Spleen (tissue), 11 donors: ENCODE measurements around the gene OR13J1. TPM values are rescaled to one million over a fixed set of nuclear protein-coding genes. Genes with fewer than 3 reads are reported as not detected.

Source experiments
- DNase-seq: peaks from one replicate; pipeline ENCODE4 v3.0.0-alpha.2; 2020
- H3K27ac ChIP-seq, 8 donors: fragments of 200-600 bp; sonication (generic) in 7 of 8; 1 replicate in 4 of 8; 2 replicates in 4 of 8; pipeline versions ENCODE4 v1.5.0 to v1.8.0; 2016 to 2021; ENCODE audit warnings: inconsistent platforms in 4 of 8, mild to moderate bottlenecking in 4 of 8, moderate library complexity in 1 of 8
- H3K27me3 ChIP-seq, 7 donors: fragments of 200-600 bp; sonication (generic) in 6 of 7; replicated peaks in 1 of 7; 1 replicate in 4 of 7; 2 replicates in 3 of 7; pipeline versions ENCODE4 v1.5.0 to v1.8.0; 2016 to 2021; ENCODE audit warnings: inconsistent platforms in 3 of 7, mild to moderate bottlenecking in 1 of 7
- H3K36me3 ChIP-seq, 6 donors: fragments of 200-600 bp; sonication (generic) in 5 of 6; 1 replicate in 4 of 6; 2 replicates in 2 of 6; pipeline versions ENCODE4 v1.5.0 to v1.8.0; 2016 to 2021; ENCODE audit warnings: inconsistent platforms in 2 of 6
- H3K4me1 ChIP-seq, 6 donors: fragments of 200-600 bp; sonication (generic) in 5 of 6; 1 replicate in 3 of 6; 2 replicates in 3 of 6; pipeline versions ENCODE4 v1.5.0 to v1.8.0; 2016 to 2021; ENCODE audit warnings: inconsistent platforms in 3 of 6
- H3K4me3 ChIP-seq, 8 donors: fragments of 200-600 bp; sonication (generic) in 7 of 8; 1 replicate in 4 of 8; 2 replicates in 4 of 8; pipeline versions ENCODE4 v1.5.0 to v1.8.0; 2016 to 2021; ENCODE audit warnings: inconsistent platforms in 4 of 8, mild to moderate bottlenecking in 4 of 8, moderate library complexity in 2 of 8
- H3K9me3 ChIP-seq, 8 donors: fragments of 200-600 bp; sonication (generic) in 7 of 8; 1 replicate in 4 of 8; 2 replicates in 4 of 8; pipeline versions ENCODE4 v1.5.0 to v1.8.0; 2016 to 2021; ENCODE audit warnings: inconsistent platforms in 4 of 8
- POLR2A ChIP-seq, 3 donors: fragments of 450-650 bp; IDR thresholded peaks; one replicate each; pipeline ENCODE4 v1.5.1; 2017; ENCODE audit warnings: antibody characterized with exemption in 3 of 3, mild to moderate bottlenecking in 1 of 3
- POLR2AphosphoS5 ChIP-seq, 3 donors: sonication (generic); formaldehyde crosslinking; IDR thresholded peaks; one replicate each; pipeline ENCODE4 v1.5.1; 2017; ENCODE audit warnings: antibody characterized with exemption in 3 of 3
- WGBS, 5 donors: extraction: QIAGEN DNeasy Blood & Tissue Kit in 3 of 5; methylation state at CpG; one replicate each; pipeline versions ENCODE4 v1.1.5 to v1.1.7; 2013 to 2018; 5-methylcytosine and 5-hydroxymethylcytosine counted together
- intact Hi-C: fragments of 100-400 bp; cut with DNase I; formaldehyde crosslinking; loops from one replicate; pipeline ENCODE4 v1.15.0; 2023; ENCODE audit warnings: low total_unique reads
- polyA plus RNA-seq, 3 donors: library from polyadenylated mRNA; stranded (reverse); fragments of 200-250 nt; gene quantifications; one replicate each; pipeline ENCODE4 v1.2.1, GENCODE V29; 2013
- total RNA-seq, 7 donors: library from RNA; depleted of rRNA in 3 of 7; stranded (reverse); fragments of >200 nt in 3 of 7; fragmentation: NEBNext Ultra II Directional in 4 of 7; extraction: Animal tissue kit (Norgen Biotek cat#: 25700) in 4 of 7; gene quantifications; one replicate each; pipeline versions ENCODE4 v1.1.0 to v1.2.1, GENCODE V29; 2016 to 2021
- TF ChIP-seq, protein P1 (sequence below), 11 experiments: fragments of 200-600 bp in 7 of 11; fragments of 450-650 bp in 4 of 11; sonication (generic) in 4 of 11; IDR thresholded peaks in 8 of 11; conservative IDR thresholded peaks in 3 of 11; 1 replicate in 7 of 11; 2 replicates in 4 of 11; pipeline versions ENCODE4 v1.4.0 to v1.8.0; 2016 to 2021; ENCODE audit warnings: antibody characterized with exemption in 11 of 11, inconsistent platforms in 4 of 11, mild to moderate bottlenecking in 1 of 11
- donor health status: healthy with polysubstance abuse.
- donor health status: DM: no; HTN: no; CAD: no; lungs with moderate emphysema.
- donor health status: DM: no; HTN: no; CAD: no.
- donor health status: Bipolar disorder and iron deficiency.
- donor health status: healthy.
- donor health status: DM: no; HTN: no; CAD: no.
- donor health status: DM: yes; HTN: yes; CAD: no.

OR13J1 gene
- total and polyA plus RNA-seq, 10 donors: not detected

DNA sequence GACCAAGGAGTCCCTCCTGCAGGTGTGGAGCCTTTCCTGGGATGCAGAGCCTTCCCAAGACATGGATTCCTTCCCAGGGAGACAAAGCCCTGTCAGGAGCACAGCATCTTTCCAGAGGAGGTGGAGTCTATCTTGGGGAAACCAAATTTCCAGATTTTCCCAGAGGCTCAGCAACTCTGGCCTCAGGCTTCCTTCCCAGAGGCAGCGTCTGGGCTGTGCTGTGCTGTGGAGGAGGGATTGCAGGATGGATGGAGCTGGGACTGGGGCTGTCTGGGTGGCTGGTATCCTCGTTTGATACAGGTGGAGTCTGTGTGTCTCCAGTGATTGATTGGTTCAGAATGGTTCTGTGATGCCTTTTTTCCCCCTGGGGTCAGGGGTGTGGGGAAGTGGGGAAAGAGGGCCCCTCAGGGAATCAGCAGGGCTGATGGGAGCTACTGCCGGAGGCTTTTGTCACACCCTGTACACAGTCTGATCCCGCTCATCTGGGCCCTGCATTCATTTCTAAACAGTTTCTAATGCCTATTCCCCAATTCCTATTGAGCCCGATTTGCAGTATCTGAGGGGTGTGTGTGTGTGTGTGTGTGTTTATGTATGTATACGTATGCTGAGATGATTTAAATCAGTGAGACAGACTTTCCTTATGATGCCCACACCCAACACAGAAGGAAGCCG lies 16.0 kb downstream of the OR13J1 start:
- peaks cover 0 to 10% (median 2%) of the 10 kb centered on the region in 6 donors for H3K4me1 ChIP-seq
- H3K9me3 ChIP-seq: no peaks in the 10 kb centered on the region
- TF ChIP-seq POLR2A (IDR thresholded peaks at IDR 0.05): no peak
- TF ChIP-seq POLR2AphosphoS5 (IDR thresholded peaks at IDR 0.05): no peak
- TF ChIP-seq, protein P1, sequence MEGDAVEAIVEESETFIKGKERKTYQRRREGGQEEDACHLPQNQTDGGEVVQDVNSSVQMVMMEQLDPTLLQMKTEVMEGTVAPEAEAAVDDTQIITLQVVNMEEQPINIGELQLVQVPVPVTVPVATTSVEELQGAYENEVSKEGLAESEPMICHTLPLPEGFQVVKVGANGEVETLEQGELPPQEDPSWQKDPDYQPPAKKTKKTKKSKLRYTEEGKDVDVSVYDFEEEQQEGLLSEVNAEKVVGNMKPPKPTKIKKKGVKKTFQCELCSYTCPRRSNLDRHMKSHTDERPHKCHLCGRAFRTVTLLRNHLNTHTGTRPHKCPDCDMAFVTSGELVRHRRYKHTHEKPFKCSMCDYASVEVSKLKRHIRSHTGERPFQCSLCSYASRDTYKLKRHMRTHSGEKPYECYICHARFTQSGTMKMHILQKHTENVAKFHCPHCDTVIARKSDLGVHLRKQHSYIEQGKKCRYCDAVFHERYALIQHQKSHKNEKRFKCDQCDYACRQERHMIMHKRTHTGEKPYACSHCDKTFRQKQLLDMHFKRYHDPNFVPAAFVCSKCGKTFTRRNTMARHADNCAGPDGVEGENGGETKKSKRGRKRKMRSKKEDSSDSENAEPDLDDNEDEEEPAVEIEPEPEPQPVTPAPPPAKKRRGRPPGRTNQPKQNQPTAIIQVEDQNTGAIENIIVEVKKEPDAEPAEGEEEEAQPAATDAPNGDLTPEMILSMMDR (IDR thresholded peaks at IDR 0.05 in 8 of 11, conservative IDR thresholded peaks at IDR 0.05 in 3 of 11): no peak
- no peak overlapping the region for H3K27ac ChIP-seq
- WGBS, 5 donors: 86 to 96% (median 92%) methylated on average over 7 of the region's 7 CpGs
- intact Hi-C loops: no loop called here
- H3K36me3 ChIP-seq: no peaks in the 10 kb centered on the region
- H3K27me3 ChIP-seq: peaks cover 0 to 23% (median 0%) of the 10 kb centered on the region in 7 donors
- no peak overlapping the region for H3K4me3 ChIP-seq
- peak; percentile 29 for DNase-seq

DNA sequence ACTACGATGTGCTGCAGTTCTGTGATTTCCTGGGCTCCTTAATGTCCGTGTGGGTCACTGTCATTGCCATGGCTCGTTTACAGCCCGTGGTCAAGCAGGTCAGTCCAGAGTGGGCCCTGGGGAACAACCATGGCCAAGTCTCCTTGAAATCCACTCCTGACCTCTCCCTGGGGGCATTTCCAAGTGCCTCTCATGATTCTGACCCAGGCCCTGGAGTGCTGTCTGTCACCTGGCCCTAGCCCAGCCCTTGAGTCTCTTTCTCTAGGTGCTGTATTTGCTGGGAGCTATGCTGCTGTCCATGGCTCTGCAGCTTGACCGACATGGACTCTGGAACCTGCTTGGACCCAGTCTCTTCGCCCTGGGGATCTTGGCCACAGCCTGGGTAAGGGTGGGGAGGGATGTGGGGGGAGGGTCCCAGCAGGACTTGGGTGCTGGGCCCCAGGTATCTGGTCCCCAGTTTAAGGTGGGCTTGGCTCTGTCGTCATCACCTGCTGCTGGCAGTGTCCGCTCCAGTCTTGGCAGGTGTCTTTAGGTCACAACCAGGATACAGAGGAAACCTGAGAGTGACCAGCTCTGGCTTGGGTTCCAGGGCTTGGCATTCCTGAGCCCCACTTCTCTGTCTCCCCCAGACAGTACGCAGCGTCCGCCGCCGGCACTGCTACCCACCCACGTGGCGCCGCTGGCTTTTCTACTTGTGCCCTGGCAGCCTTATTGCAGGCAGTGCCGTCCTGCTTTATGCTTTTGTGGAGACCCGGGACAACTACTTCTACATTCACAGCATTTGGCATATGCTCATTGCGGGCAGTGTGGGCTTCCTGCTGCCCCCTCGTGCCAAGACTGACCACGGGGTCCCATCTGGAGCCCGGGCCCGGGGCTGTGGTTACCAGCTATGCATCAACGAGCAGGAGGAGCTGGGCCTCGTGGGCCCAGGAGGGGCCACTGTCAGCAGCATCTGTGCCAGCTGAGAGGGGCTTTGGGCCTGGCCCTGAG lies 17.0 kb downstream of the OR13J1 start:
- 83 to 86% (median 84%) methylated on average over 20 to 25 of the region's 25 CpGs for WGBS, 5 donors
- Histone ChIP-seq H3K4me3 (no peak overlapping the region), H3K4me1 (peaks cover 0 to 19% (median 6%) of the 10 kb centered on the region in 6 donors), H3K9me3 (no peaks in the 10 kb centered on the region), H3K36me3 (no peaks in the 10 kb centered on the region), H3K27ac (no peak overlapping the region), H3K27me3 (peaks cover 0 to 23% (median 0%) of the 10 kb centered on the region in 7 donors)
- TF ChIP-seq POLR2A (IDR thresholded peaks at IDR 0.05): no peak
- TF ChIP-seq POLR2AphosphoS5 (IDR thresholded peaks at IDR 0.05): no peak
- TF ChIP-seq, protein P1 (IDR thresholded peaks at IDR 0.05 in 8 of 11, conservative IDR thresholded peaks at IDR 0.05 in 3 of 11): no peak
- intact Hi-C loops: no loop called here
- peak; percentile 64 for DNase-seq

DNA sequence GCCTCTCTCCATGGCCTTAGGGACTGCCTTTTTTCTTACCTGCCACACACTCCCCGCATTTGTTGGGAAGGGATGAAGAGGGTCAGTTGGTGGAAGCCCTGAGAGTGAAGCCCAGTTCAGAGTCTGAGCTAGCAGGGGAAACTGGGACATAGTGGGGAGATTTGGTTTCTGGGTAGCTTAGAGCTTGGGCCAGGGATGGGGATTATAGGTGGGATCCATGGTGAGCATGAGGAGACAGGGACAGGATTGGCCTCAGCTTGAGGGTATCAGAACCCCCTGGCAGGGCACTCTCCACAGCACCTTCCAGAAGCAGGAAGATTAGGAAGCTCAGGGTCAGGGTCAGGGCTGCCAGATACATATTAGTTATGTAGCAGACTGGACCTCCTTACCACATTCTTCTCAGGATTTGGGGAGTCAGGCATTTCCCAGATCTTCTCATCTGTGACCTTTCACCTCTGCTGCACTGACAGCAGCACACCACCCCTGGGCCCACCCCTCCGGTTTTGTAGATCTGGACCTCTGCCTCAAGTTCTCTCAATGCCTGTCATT lies 17.9 kb downstream of the OR13J1 start:
- WGBS, 5 donors: 83 to 96% (median 87%) methylated on average over 2 of the region's 2 CpGs
- Histone ChIP-seq H3K27ac (no peak overlapping the region), H3K9me3 (no peaks in the 10 kb centered on the region), H3K4me1 (peaks cover 0 to 27% (median 14%) of the 10 kb centered on the region in 6 donors), H3K36me3 (peaks cover 0 to 2% (median 0%) of the 10 kb centered on the region in 6 donors), H3K27me3 (peaks cover 0 to 23% (median 0%) of the 10 kb centered on the region in 7 donors), H3K4me3 (no peak overlapping the region)
- no peak for DNase-seq
- intact Hi-C loops: no loop called here
- TF ChIP-seq POLR2A (IDR thresholded peaks at IDR 0.05) (no peak), POLR2AphosphoS5 (IDR thresholded peaks at IDR 0.05) (no peak)
- TF ChIP-seq, protein P1 (IDR thresholded peaks at IDR 0.05 in 8 of 11, conservative IDR thresholded peaks at IDR 0.05 in 3 of 11): no peak
